WI38 (cell line): ENCODE results near the gene FCGR3A.

Source experiments
- H3K4me3 ChIP-seq: 2 replicates; pipeline ENCODE4 v1.5.1; 2011; ENCODE audit warnings: low read depth, mild to moderate bottlenecking, control low read depth, low read length
- TF ChIP-seq, protein P1 (sequence below): IDR thresholded peaks from 2 replicates; pipeline ENCODE4 v1.5.1; 2012; ENCODE audit warnings: low read depth, mild to moderate bottlenecking, control low read depth, low read length

The FCGR3A gene

DNA sequence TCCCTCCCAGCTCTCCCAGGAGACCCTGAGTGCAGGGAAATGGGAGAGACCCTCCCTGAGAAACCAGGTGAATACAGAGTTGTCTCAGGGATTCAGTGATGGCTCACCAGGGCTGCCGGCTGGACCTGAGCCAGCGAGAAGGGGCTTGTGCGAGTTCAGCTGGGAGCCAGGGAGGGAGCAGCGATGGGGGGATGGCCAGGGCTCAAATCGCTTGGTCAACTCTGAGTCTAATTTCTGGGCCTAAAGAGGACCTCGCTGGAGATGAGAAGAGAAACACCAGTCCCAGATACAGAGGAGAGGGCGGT lies 37.9 kb downstream of the FCGR3A start:
- TF ChIP-seq, protein P1, sequence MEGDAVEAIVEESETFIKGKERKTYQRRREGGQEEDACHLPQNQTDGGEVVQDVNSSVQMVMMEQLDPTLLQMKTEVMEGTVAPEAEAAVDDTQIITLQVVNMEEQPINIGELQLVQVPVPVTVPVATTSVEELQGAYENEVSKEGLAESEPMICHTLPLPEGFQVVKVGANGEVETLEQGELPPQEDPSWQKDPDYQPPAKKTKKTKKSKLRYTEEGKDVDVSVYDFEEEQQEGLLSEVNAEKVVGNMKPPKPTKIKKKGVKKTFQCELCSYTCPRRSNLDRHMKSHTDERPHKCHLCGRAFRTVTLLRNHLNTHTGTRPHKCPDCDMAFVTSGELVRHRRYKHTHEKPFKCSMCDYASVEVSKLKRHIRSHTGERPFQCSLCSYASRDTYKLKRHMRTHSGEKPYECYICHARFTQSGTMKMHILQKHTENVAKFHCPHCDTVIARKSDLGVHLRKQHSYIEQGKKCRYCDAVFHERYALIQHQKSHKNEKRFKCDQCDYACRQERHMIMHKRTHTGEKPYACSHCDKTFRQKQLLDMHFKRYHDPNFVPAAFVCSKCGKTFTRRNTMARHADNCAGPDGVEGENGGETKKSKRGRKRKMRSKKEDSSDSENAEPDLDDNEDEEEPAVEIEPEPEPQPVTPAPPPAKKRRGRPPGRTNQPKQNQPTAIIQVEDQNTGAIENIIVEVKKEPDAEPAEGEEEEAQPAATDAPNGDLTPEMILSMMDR = no peak
- H3K4me3 ChIP-seq = no peak overlapping the region

- TF ChIP-seq, protein P1 = no peak
- H3K4me3 ChIP-seq = no peak overlapping the region
These were observed 38.4 kb downstream of the FCGR3A start for GRCh38 chr1:161511018-161511755.

- TF ChIP-seq, protein P1 = no peak
- H3K4me3 ChIP-seq = no peak overlapping the region
These were observed 39.1 kb downstream of the FCGR3A start for GRCh38 chr1:161510477-161510876.

DNA sequence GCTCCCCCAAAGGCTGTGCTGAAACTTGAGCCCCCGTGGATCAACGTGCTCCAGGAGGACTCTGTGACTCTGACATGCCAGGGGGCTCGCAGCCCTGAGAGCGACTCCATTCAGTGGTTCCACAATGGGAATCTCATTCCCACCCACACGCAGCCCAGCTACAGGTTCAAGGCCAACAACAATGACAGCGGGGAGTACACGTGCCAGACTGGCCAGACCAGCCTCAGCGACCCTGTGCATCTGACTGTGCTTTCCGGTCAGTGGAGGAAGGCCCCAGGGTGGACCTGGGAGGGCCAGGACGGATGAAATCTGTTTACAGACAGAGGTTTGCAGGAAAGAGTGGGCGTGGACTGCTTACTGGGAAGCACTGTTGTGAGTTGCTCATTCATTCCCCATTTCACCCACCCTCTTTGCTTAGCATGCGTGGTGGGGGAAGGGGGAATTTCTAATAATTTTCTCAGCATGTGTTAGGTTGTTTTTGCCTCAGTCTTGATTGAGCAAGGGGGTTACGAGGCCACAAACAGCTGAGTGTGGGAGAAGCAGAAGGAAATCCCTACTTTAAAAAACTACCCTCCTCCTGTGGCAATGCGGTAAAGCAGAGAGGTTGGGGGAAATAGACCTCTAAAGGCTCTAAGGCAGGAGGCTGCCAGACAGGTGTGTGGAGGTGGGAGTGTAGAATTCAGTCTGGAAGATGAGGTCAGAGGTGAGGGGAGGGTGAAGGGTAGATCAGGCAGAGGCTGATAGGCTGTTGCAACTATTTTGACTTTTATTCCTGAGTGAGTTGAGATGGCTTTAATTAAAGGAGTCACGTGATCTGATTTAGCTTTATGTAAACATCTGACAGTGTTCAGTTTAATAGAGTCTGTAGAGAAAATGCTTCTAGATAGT lies 43.0 kb downstream of the FCGR3A start:
- H3K4me3 ChIP-seq = no peak overlapping the region
- TF ChIP-seq, protein P1 = no peak

DNA sequence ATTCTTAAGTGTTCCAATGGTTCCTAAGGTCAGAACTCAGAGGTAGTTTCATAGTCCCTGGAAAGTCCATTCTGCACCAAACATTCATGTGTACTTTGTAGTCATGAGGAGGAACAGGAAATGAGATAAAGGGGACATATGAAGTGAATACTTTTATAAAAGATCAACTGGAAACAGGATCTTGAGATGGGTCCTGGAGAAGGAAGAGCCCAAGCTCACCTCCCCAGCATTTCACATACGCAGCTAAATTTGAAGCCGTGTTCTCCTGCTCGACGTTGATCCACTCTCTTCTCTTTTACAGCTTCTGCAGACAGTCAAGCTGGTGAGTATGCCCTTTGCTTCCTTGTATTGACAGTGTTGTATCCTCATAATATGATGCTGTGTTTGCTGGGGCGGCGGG lies 43.9 kb downstream of the FCGR3A start:
- no peak overlapping the region for H3K4me3 ChIP-seq
- TF ChIP-seq, protein P1 = no peak

GRCh38 chr1:161503394-161503748 lies 46.2 kb downstream of the FCGR3A start:
- no peak overlapping the region for H3K4me3 ChIP-seq
- TF ChIP-seq, protein P1 = no peak
